ENCODE measurements around the gene MORN5.

The MORN5 gene

GRCh38 chr9:122222791-122223190 is 63.1 kb downstream of the MORN5 start:
- Histone ChIP-seq H3K4me1 (ENCODE audit: insufficient read depth, low read length, poor library complexity, severe bottlenecking) (peaks cover 11% of the 10 kb centered on the region), H3K36me3 (ENCODE audit: insufficient read depth, low read length) (no peaks in the 10 kb centered on the region), H3K9ac (ENCODE audit: low read depth, low read length, poor library complexity, severe bottlenecking) (no peak overlapping the region), H3K9me2 (replicated peaks; ENCODE audit: low read depth, low read length) (no peaks in the 10 kb centered on the region), H3F3A (ENCODE audit: low read depth) (no peaks in the 10 kb centered on the region), H3K4me3 (ENCODE audit: low read length, poor library complexity, severe bottlenecking) (no peak overlapping the region), H3K9me3 (ENCODE audit: insufficient read depth, low read depth, low read length) (no peaks in the 10 kb centered on the region), H3K4me2 (ENCODE audit: low read depth, low read length, poor library complexity, severe bottlenecking) (no peak overlapping the region), H3K79me2 (ENCODE audit: insufficient read depth, low read length) (no peaks in the 10 kb centered on the region), H4K20me1 (ENCODE audit: insufficient read depth, low read length, poor library complexity, severe bottlenecking) (no peaks in the 10 kb centered on the region), H3K27me3 (ENCODE audit: insufficient read depth, low read length, poor library complexity, severe bottlenecking) (no peaks in the 10 kb centered on the region), H2AFZ (ENCODE audit: low read length) (no peak overlapping the region)
- no peak for TF ChIP-seq EZH2phosphoT487 (IDR thresholded peaks at IDR 0.05; ENCODE audit: borderline replicate concordance)
- TF ChIP-seq, protein P1, sequence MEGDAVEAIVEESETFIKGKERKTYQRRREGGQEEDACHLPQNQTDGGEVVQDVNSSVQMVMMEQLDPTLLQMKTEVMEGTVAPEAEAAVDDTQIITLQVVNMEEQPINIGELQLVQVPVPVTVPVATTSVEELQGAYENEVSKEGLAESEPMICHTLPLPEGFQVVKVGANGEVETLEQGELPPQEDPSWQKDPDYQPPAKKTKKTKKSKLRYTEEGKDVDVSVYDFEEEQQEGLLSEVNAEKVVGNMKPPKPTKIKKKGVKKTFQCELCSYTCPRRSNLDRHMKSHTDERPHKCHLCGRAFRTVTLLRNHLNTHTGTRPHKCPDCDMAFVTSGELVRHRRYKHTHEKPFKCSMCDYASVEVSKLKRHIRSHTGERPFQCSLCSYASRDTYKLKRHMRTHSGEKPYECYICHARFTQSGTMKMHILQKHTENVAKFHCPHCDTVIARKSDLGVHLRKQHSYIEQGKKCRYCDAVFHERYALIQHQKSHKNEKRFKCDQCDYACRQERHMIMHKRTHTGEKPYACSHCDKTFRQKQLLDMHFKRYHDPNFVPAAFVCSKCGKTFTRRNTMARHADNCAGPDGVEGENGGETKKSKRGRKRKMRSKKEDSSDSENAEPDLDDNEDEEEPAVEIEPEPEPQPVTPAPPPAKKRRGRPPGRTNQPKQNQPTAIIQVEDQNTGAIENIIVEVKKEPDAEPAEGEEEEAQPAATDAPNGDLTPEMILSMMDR (conservative IDR thresholded peaks at IDR 0.05; ENCODE audit: low read length) = no peak

DNA sequence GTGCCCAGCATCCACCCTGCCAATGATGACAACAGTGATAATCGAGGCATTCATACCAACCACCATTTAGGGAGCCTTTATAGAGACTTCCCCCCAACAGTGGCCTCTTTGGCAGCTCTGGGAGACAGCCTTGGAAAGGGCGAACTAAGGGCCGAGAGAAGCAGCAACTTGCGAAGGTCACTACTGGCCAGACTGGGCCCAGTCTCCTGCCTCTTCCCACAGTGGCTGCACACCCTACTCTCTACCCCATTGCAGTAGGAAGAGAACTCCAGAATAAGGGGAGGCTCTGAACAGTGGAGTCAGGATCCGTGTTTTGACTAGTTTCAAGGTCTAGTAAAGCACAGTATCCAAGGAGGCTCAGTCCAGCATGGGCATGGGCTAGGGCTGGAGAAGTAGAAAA is 63.7 kb downstream of the MORN5 start:
- no peaks in the 10 kb centered on the region for H3K27me3 ChIP-seq (ENCODE audit: insufficient read depth, low read length, poor library complexity, severe bottlenecking)
- H3K36me3 ChIP-seq (ENCODE audit: insufficient read depth, low read length) = no peaks in the 10 kb centered on the region

GRCh38 chr9:122225312-122226141 is 65.8 kb downstream of the MORN5 start:
- Histone ChIP-seq H3F3A (ENCODE audit: low read depth) (no peaks in the 10 kb centered on the region), H2AFZ (ENCODE audit: low read length) (no peak overlapping the region), H3K79me2 (ENCODE audit: insufficient read depth, low read length) (no peaks in the 10 kb centered on the region), H3K4me2 (ENCODE audit: low read depth, low read length, poor library complexity, severe bottlenecking) (no peak overlapping the region), H3K4me3 (ENCODE audit: low read length, poor library complexity, severe bottlenecking) (no peak overlapping the region), H3K27me3 (ENCODE audit: insufficient read depth, low read length, poor library complexity, severe bottlenecking) (no peaks in the 10 kb centered on the region), H3K9me3 (ENCODE audit: insufficient read depth, low read depth, low read length) (no peaks in the 10 kb centered on the region), H4K20me1 (ENCODE audit: insufficient read depth, low read length, poor library complexity, severe bottlenecking) (no peaks in the 10 kb centered on the region), H3K4me1 (ENCODE audit: insufficient read depth, low read length, poor library complexity, severe bottlenecking) (no peaks in the 10 kb centered on the region), H3K9ac (ENCODE audit: low read depth, low read length, poor library complexity, severe bottlenecking) (no peak overlapping the region), H3K36me3 (ENCODE audit: insufficient read depth, low read length) (no peaks in the 10 kb centered on the region), H3K9me2 (replicated peaks; ENCODE audit: low read depth, low read length) (no peaks in the 10 kb centered on the region)
- no peak for TF ChIP-seq EZH2phosphoT487 (IDR thresholded peaks at IDR 0.05; ENCODE audit: borderline replicate concordance)
- TF ChIP-seq, protein P1 (conservative IDR thresholded peaks at IDR 0.05; ENCODE audit: low read length) = no peak

More for the DNA sequence above, 63.7 kb downstream of the MORN5 start:
- Histone ChIP-seq H4K20me1 (ENCODE audit: insufficient read depth, low read length, poor library complexity, severe bottlenecking) (no peaks in the 10 kb centered on the region), H3K9me3 (ENCODE audit: insufficient read depth, low read depth, low read length) (no peaks in the 10 kb centered on the region), H3K4me3 (ENCODE audit: low read length, poor library complexity, severe bottlenecking) (no peak overlapping the region), H3F3A (ENCODE audit: low read depth) (no peaks in the 10 kb centered on the region), H3K4me1 (ENCODE audit: insufficient read depth, low read length, poor library complexity, severe bottlenecking) (peaks cover 5% of the 10 kb centered on the region), H3K9me2 (replicated peaks; ENCODE audit: low read depth, low read length) (no peaks in the 10 kb centered on the region), H3K79me2 (ENCODE audit: insufficient read depth, low read length) (no peaks in the 10 kb centered on the region), H3K4me2 (ENCODE audit: low read depth, low read length, poor library complexity, severe bottlenecking) (no peak overlapping the region), H2AFZ (ENCODE audit: low read length) (no peak overlapping the region), H3K9ac (ENCODE audit: low read depth, low read length, poor library complexity, severe bottlenecking) (no peak overlapping the region)
- TF ChIP-seq EZH2phosphoT487 (IDR thresholded peaks at IDR 0.05; ENCODE audit: borderline replicate concordance) = no peak
- TF ChIP-seq, protein P1 (conservative IDR thresholded peaks at IDR 0.05; ENCODE audit: low read length) = no peak

Measured in Loucy (cell line).